ENCODE data around the gene TTLL13. TPM values are rescaled to one million over a fixed set of nuclear protein-coding genes. Genes with fewer than 3 reads are reported as not detected.

Gene TTLL13
- total and polyA plus RNA-seq, 12 donors, result 0.09 to 0.78 (median 0.24) TPM; not detected in 4

GRCh38 chr15:90266061-90266431, 16.7 kb downstream of the TTLL13 start:
- peak; percentile 21 to 42 for DNase-seq
- TF ChIP-seq CTCF (IDR thresholded peaks at IDR 0.05), result no peak
- Histone ChIP-seq H3K36me3 (peaks cover 0 to 40% (median 14%) of the 10 kb centered on the region in 9 donors), H3K27ac (peak overlapping the region; percentile 93 to 99 (median 96)), H3K9me3 (no peaks in the 10 kb centered on the region), H3K4me1 (peaks cover 14 to 68% (median 53%) of the 10 kb centered on the region in 9 donors), H3K27me3 (no peaks in the 10 kb centered on the region), H3K4me3 (peak overlapping the region; percentile 62 to 90 (median 84))
- intact Hi-C loops (cut with DNase I), result loop anchor here in 2 of 10 donors (5.0 kb wide), 1 partner anchor 34 kb away; the partner anchor contains the start of genes CIB1 (in 2 of the 2) and GDPGP1 (in 2 of the 2)
- 0% methylated on average over 16 of the region's 16 CpGs for WGBS, 2 donors
- peak in 7 of 8 donors; percentile 18 to 48 (median 31) for ATAC-seq

GRCh38 chr15:90266485-90266884, 17.1 kb downstream of the TTLL13 start:
- peaks cover 15 to 72% (median 57%) of the 10 kb centered on the region in 9 donors for H3K4me1 ChIP-seq
- peak overlapping the region; percentile 62 to 90 (median 84) for H3K4me3 ChIP-seq
- peaks cover 0 to 45% (median 19%) of the 10 kb centered on the region in 9 donors for H3K36me3 ChIP-seq
- ATAC-seq (no peak), DNase-seq (no peak)
- peak overlapping the region in 9 of 10 donors; percentile 93 to 99 (median 96) for H3K27ac ChIP-seq
- 17 to 23% methylated on average over 15 of the region's 15 CpGs for WGBS, 2 donors
- TF ChIP-seq CTCF (IDR thresholded peaks at IDR 0.05), result no peak
- no peaks in the 10 kb centered on the region for H3K9me3 ChIP-seq
- H3K27me3 ChIP-seq, result no peaks in the 10 kb centered on the region
- intact Hi-C loops (cut with DNase I), result loop anchor here in 2 of 10 donors (5.0 kb wide), 1 partner anchor 34 kb away; the partner anchor contains the start of genes CIB1 (in 2 of the 2) and GDPGP1 (in 2 of the 2)

- ATAC-seq (no peak), DNase-seq (no peak)
- intact Hi-C loops (cut with DNase I), result loop anchor here in 3 of 10 donors (2.0 to 5.0 kb wide), 2 partner anchors 36 kb away; partner anchors contain the start of genes CIB1 (in 3 of the 3) and GDPGP1 (in 2 of the 3)
- 80 to 90% methylated on average over 1 of the region's 1 CpG for WGBS, 2 donors
- Histone ChIP-seq H3K9me3 (no peaks in the 10 kb centered on the region), H3K4me1 (peaks cover 15 to 79% (median 65%) of the 10 kb centered on the region in 9 donors), H3K27ac (no peak overlapping the region), H3K27me3 (no peaks in the 10 kb centered on the region), H3K4me3 (no peak overlapping the region), H3K36me3 (peaks cover 0 to 64% (median 21%) of the 10 kb centered on the region in 9 donors)
- no peak for TF ChIP-seq CTCF (IDR thresholded peaks at IDR 0.05)
Measured at GRCh38 chr15:90268415-90268814, 19.1 kb downstream of the TTLL13 start.

GRCh38 chr15:90270502-90271150, 21.3 kb downstream of the TTLL13 start:
- no peaks in the 10 kb centered on the region for H3K9me3 ChIP-seq
- peaks cover 0 to 84% (median 21%) of the 10 kb centered on the region in 9 donors for H3K36me3 ChIP-seq
- H3K27me3 ChIP-seq, result no peaks in the 10 kb centered on the region
- no peak for DNase-seq
- WGBS, 2 donors, result 82 to 83% methylated on average over 10 of the region's 10 CpGs
- no peak overlapping the region for H3K4me3 ChIP-seq
- no peak for TF ChIP-seq CTCF (IDR thresholded peaks at IDR 0.05)
- intact Hi-C loops (cut with DNase I), result no loop called here
- peak overlapping the region in 3 of 10 donors; percentile 22 to 49 (median 31) for H3K27ac ChIP-seq
- peaks cover 15 to 67% (median 57%) of the 10 kb centered on the region in 9 donors for H3K4me1 ChIP-seq
- ATAC-seq, result no peak

Data from heart right ventricle (tissue), 16 donors.